Left forelimb (tissue), 1 donor: ENCODE results near the gene SPACA5.
"Not testable (repeated sequence)": the region's sequence is repeated elsewhere in the genome, so short reads cannot be mapped to it uniquely, and the experiment has no call there.

Experiments
- DNase-seq: peaks from one replicate; pipeline ENCODE4 v3.0.0-alpha.2; 2018; ENCODE audit warnings: low spot score

Gene SPACA5

DNA sequence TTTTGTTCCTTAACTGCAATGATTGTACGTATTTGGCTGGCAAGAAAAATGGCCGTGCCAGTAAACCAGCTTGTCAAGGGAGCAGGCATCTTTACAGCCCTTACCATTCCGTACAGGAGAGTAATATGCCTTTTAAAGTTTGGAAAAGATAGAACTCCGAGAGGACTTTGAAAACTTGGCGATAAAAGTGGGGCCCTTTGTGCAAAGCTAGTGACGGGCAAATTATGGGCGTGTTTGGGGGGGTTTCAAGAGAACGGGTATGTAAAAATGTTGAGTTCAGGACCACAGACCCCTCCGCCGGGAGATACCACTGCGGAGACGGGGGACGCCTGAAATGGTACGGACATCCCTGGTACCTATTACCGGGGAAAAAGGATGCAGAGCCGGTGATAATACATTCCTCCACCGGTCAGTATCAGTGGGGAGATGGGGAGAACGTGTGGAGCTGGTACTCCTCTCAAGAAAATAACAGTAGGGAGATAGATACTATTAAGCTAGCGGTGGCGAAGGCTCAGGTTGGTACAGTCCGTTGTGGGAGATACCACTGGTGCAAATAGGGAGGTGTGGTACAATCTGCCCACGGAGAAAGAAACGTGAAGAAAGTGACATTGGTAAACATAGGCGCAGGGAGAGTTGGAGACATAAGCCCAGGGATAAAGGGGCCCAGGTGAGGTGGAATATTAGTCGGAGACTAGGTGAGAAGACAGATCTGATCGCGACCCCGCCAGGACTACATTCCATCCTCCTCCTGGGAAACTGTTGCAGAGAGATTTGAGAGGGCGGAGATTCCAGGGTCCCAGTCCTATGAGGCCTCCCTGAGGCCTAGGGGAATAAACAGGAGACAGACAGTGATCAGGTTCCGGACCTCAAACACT, 14.5 kb downstream of the SPACA5 start:
- peak; percentile 89 for DNase-seq

DNA sequence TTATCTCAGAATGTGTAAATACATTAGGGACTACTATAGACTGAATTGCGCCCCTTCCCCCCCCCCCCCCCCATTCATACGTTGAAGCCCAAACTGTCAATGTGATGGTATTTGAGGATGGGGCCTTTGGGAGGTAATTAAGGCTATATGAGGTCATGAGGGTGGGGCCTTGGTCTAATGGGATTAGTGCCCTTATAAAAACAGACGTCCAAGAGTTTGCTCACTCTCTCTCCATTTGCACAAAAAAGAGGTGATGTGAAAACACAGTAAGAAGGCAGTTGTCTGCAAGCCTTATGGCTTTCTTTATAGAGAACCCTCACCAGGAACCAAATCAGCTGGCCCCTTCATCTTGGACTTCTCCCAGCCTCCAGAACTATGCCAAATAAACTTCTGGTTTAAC, 15.3 kb downstream of the SPACA5 start:
- DNase-seq, result no peak

DNA sequence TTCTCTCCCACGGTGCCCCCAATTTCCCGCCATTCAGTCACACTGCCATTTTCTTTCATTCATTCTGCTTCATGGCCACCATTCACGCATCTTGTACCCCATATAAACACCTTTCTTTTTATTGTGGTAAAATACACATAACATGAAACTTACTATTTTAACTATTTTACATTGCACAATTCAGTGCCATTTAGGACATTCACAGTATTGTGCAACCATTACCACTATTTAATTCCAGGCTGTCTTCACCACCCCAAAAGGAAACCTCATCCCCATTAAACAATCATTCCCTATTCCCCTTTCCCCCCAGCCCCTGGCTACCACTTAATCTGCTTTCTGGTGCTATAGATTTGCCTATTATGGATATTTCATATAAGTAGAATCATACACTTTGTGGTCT, 15.9 kb downstream of the SPACA5 start:
- DNase-seq, result no peak

DNA sequence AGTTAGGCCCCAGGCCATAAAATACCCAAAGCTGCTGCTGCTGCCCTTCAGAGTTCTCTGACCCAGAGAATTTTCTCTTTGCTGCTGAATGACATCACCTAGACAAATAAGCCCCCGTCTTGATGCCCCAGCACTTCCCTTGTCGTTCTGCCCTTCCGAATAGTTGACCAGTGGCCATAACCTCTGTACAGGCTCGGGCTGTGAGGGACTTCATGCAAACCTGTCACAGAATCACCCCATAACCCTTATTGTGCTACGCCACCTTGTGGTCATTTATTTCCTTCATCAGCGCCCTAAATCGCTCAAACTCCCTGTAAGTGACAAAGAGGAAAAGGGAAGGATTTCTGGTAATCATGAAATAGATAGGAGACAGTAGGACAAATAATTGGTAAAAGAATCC, 18.8 kb downstream of the SPACA5 start:
- no peak for DNase-seq

DNA sequence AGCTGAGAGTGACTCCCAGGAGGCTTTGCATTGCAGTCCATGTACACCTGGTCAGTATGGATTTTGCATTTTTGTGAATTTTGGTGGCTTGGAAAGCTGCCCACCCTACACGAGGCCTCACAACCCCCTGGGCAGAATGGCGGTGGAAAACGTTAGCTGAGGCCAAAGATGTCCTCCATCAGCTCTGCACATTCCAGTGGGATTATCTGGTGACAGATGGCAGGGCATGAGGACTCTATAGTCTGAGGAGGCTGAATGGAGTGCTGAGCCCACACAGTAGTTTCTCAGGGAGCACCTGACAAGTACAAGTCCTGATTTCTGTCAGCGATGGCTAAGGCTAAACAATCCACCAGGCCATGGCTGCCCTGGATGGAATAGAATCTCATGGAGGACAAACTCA, 20.8 kb downstream of the SPACA5 start:
- DNase-seq, result not testable (repeated sequence)

DNA sequence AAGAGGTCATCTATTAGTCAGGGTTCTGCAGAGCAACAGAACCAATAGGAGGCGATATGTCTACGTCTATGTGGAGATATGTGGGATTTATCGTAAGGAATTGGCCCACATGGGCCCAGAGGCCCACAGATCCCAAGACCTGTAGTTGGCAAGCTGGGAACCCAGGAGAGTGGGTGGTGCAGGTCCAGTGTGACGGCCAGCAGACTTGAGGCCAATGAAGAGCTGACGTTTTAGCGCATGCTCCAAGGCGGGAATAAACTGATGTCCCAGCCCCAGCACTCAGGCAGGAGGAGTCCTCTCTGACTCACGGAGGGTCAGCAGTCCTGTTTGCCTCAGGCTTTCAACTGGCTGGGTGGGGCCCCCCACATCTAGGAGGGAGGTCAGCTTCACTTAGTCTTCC, 21.3 kb downstream of the SPACA5 start:
- DNase-seq, result no peak

DNA sequence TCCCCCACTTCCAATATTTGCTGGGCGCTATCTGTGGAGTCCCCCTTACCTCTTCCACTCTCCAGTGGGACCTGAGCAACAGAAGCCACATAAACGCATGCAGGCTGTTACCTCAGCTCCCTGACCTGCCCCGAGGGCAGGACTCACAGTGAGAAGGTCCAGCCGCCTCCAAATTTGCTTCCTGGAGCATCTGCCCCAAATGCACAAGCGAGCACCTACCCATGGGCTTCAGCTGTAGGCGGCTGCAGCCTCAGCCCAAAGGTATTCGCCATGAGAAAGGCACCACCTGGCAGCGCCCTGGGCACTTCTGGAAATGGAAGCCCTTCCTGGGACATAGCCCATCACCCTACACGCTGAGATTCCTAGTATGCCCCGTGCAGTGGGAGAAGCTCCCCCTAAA, 23.4 kb downstream of the SPACA5 start:
- no peak for DNase-seq

DNA sequence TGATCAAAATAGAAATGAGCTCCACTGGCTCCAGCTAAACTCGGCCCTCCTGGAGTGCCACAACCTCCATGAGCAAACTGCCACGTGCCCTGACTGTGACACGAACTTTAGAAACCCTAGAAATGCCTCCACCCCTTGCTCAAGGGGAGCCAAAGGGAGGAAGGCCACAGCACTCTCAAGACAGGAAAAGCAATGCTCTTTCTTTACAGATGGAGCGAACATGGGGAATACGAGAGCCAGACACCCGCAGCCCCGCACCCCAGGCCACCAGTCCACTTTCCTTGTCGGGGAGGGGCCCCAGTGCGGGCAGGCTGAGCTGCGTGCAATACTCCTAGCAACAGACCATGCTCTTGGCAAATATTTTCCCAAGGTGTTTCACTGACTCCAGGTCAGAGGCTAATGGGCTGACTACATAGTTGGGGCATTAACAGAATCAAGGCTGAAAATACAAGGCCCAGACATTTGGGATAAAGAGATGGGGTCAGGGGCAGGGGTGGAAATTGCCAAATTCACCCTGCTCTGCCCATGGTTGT, 23.9 kb downstream of the SPACA5 start:
- not testable (repeated sequence) for DNase-seq

DNA sequence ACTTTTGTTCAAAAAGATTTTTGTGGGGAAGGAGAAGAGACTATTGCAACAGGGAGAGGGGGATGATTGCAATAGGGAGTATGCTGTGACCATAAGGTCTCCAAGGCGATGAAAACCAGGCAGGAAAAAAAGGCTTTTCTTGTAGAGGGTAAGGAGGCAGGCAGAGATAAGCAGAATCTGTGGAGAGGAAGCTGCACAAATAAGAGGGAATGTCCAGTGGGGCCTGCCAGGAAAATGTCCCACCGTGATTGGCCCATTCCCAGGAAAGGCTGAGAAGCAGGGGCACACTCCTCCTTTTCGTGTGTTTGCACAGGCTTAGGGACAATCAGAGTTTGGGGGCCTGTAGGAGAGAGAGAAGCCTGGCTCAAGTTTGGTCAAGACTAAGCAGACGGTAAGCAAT, 29.1 kb downstream of the SPACA5 start:
- DNase-seq, result no peak

DNA sequence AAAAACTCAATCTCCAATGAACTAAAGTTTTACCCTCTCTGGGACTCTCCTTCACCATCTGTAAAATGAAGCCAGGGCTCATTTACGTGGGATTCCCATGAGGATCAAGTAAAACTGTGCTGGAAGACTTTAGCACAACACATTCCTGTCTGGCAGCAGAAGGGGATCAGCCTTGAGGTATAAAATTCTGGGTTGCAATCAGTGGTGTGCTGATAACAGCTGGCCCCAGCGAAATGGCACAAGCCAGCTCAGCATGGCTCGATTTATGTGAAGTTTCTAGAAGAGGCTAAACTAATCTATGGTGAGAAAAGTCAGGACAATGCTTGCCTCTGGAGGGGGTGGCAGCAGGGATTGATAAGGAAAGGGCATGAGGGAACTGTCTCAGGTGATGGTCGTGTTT, 36.3 kb downstream of the SPACA5 start:
- no peak for DNase-seq

DNA sequence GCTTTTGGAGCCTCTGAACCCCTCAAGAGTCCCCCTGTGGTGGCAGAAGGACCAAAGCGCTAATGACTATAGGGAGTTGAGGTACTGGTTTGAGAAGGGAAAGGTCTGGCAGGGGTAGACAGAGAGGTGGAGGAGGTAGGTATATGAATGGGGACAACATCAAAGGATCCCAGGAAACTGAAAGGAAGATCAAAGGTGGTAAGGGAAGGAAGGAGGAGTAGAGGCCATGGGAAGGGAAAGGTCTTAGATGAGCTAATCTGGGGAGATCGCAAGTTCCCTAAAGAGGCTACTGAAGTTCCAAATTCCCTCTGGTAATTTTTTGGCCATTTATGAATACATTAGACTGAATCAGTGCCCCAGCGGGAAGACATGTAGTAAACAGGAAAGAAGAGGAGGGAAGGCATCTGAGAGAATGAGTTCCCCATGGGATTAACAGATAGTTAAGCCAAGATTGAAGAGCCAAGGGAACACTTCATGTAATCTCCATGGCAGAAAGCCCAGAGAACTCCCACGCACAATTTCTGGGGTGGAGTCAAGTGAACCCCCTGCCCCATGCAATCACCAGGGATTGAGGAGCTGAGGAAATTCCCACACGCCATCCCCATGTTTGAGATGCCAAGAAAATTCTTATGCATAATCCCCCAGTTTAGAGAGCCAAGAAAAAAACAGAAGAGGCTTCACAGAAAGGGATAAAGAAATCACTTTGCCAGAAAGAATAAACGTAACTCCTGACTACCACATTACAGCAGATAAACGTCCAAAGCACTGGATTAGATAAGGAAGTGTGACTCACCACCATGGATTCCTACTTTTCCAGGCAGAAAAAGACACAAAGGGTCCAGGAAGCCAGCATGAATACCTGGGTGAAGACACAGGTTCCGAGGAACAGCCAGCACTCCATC, 38.9 kb downstream of the SPACA5 start:
- DNase-seq, result no peak

DNA sequence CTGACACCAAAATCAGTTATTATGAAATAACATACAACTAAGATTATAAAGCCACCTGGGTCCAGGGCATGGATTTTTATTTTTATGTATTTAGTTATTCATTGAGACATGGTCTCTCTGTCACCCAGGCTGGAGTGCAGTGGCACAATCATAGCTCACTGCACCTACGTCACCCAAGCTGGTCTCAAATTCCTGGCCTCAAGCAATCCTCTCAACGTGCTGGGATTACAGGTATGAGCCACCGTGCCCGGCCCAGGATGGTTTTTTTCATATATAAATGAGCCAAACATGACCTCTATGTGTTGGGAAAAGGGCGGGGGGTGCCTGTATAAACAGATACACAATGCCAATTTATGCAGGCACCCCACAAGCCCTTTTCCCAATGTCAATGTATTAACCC, 40.1 kb downstream of the SPACA5 start:
- DNase-seq, result no peak

DNA sequence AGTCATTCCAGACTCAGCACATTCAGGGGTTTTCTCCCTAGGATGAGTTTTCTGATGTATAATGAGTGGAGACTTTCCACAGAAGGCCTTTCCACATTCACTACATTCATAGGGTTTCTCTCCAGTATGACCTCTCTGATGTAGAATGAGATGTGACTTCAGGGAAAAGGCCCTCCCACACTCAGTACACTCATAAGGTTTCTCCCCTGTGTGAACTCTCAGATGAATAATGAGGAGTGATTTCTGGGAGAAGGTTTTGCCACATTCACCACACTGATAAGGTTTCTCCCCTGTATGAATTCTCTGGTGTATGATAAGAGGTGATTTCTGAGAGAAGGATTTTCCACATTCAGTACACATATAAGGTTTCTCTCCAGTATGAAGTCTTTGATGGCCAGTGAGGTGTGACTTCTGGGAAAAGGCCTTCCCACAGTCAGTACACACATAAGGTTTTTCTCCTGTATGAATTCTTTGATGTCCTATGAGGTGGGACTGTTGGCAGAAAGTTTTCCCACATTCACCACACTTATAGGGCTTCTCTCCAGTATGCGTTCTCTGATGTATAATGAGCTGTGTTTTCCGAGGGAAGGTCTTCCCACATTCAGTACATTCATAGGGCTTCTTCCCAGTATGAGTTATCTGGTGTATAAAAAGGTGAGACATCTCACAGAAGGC, 52.0 kb downstream of the SPACA5 start:
- no peak for DNase-seq

DNA sequence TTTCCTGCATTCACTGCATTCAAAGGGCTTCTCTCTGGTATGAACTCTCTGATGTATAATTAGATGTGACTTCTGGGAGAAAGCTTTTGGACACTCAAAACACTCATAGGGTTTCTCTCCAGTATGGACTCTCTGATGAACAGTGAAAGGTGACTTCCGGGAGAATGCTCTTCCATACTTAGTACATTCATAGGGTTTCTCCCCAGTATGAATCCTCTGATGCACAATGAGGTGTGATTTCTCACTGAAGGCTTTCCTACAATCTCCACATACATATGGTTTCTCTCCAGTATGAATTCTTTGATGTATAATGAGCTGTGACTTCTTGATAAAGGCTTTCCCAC, 52.5 kb downstream of the SPACA5 start:
- DNase-seq, result no peak
